Smooth muscle cell of bladder (primary cell): ENCODE data around the gene LSR. TPM values are rescaled to one million over a fixed set of nuclear protein-coding genes. Genes with fewer than 3 reads are reported as not detected.

Source experiments
- total RNA-seq: library from RNA; depleted of rRNA; stranded (reverse); fragments of >200 nt; gene quantifications from 2 replicates; pipeline ENCODE4 v1.2.3, GENCODE V29; 2014

LSR gene, protein sequence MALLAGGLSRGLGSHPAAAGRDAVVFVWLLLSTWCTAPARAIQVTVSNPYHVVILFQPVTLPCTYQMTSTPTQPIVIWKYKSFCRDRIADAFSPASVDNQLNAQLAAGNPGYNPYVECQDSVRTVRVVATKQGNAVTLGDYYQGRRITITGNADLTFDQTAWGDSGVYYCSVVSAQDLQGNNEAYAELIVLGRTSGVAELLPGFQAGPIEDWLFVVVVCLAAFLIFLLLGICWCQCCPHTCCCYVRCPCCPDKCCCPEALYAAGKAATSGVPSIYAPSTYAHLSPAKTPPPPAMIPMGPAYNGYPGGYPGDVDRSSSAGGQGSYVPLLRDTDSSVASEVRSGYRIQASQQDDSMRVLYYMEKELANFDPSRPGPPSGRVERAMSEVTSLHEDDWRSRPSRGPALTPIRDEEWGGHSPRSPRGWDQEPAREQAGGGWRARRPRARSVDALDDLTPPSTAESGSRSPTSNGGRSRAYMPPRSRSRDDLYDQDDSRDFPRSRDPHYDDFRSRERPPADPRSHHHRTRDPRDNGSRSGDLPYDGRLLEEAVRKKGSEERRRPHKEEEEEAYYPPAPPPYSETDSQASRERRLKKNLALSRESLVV
- 0.28 and 0.55 TPM in 2 replicates for total RNA-seq

DNA sequence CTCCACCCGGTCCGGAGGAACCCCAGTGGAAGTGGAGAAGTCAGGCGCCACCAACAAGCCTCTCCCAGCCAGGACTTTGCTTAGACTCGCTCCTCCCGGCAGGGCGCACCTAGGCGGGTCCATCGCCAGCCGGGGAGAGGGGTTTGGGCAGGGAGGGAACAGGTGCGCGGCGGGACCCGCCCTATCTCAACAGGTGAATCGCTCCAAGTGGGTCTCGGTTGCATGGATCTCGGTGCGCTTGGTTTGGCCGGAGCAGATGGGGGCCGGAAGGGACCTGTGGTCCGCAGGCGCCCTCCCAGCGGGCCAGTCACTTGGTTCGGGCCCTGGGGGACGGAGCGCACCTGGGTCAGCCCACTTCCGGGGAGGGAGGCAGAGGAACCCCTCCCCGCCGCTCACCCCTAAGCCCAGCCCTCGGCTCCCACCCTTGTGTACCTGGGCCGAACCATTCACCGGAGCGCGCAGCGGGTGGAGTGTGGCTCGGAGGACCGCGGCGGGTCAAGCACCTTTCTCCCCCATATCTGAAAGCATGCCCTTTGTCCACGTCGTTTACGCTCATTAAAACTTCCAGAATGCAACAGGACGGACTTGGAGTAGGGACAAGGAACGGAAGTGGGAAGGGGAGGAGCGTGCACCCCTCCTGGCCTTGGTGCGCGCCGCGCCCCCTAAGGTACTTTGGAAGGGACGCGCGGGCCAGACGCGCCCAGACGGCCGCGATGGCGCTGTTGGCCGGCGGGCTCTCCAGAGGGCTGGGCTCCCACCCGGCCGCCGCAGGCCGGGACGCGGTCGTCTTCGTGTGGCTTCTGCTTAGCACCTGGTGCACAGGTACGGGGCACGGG is at the start of gene LSR:
LSR (plus strand) TSS at position 693 of the 836 bp plus-strand sequence; CDS start at position 714, 21 bp downstream.

DNA sequence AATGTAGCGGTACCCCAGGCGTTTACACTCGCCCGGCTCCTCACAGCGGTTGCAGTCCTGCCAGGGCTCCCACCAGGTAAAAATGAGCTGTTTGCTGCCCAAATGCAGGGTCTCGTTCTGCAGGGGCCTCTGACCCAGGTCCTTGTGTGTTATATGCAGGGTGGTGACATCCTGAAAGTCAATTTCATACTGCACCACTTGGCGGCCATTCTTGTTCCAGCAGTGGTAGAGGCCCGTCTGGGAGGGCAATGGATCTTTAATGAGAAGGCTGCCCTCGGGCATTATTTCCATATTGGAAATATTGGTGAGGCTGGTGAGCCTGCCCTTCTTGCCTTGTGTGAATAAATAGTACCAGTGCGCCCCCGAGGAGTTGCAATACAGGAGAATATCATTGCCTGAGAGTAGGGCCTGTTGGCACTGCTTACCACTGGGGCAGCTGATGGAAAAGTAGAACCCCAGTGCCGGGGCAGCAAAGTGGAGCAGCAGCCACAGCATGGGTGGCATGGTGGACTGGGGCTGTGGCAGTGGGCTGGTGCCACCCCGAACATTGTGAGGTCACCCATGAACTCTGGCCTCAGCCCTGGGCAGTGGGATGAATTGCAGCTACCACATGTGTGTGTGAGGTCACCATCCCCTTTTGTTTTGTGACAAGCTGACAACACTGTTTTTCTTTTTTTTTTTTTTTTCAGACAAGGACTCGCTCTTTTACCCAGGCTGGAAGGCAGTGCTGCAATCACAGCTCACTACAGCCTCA is 20.4 kb upstream of the LSR start, which contains the start of gene FAM187B:
FAM187B (minus strand) TSS at position 563 of the 754 bp plus-strand sequence; CDS start at position 504, 59 bp downstream.

DNA sequence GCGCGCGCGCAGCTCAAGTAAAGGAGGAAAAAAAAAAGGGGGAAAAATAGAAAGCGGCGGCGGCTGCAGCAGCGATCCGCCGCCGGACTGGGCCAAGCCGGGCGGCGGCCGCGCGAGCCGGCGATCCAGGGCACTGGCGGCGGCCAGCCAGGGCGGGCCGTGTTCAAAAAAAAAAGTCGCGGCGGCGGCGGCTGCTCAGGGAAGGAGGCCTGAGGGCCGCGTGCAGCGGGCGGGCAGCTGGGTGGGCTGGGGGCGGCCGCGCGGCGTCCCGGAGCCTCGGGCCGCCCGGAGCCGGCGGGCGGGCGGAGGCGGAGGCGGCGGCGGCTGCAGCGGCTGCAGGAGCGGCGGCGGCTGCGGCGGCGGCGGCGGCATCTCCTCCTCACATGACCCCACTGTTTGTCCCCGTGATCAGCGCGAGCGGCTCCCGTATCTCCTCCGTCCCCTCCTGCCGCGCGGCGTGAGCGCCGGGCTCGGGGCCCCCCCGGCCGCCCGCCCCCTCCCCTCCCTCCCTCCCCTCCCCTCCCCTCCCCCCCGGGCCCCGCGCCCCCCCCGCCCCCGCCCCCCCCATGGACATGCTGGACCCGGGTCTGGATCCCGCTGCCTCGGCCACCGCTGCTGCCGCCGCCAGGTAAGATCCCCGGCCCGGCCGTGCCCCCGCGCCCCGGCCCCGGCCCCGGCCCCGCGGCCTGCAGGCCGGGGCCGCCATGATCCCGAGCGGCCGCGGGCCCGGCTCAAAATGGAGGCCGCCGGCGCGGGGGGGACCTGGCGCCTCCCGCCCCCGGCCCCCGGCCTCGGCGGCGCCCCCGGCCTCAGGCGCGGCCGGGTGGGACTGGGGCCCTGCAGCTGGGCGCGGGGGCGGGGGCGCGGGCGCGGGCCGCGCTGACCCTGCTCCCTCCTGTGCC is 20.0 kb downstream of the LSR start, which contains the start of gene USF2:
USF2 (plus strand) TSS at position 427 of the 902 bp plus-strand sequence; CDS start at position 567, 140 bp downstream.

DNA sequence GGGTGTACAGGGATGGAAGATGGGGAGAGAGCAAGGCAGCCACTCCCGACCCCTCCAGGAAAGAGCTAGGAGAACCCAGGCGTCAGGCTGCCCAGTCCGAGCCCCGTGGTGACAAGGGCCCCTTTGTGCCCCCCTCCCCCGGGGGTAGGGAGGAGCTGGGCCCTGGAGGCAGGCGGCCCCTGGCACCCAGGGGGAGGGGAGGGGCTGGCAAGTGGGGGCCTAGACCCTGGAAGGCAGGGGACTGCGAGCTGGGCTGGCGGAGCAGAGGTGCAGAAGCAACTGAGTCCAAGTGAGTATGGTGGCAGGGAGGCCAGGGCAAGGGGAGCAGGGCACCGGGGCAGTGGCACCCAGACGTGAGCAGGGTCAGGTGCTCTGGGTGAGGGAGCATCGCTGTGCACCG is 43.1 kb downstream of the LSR start, which contains the start of gene MAG:
MAG (plus strand) TSS at position 246 of the 400 bp plus-strand sequence. CDS start 3,248 bp downstream, outside the sequence.

Other genes with a start within 250 kb of the LSR start
- gene GRAMD1A, start 248.7 kb upstream of the LSR start, total RNA-seq: 22.7 and 24.0 TPM in 2 replicates
- gene SCN1B, start 218.5 kb upstream of the LSR start, total RNA-seq: 6.0 and 8.1 TPM in 2 replicates
- under 0.01 and 0.18 TPM in 2 replicates for gene HPN, start 207.3 kb upstream of the LSR start, total RNA-seq
- gene FXYD3, start 133.2 kb upstream of the LSR start, total RNA-seq: 0.37 TPM in 1 of 2 replicates, not detected in the other
- gene LGI4, start 113.9 kb upstream of the LSR start, total RNA-seq: 0.28 and 0.46 TPM in 2 replicates
- 2.4 and 2.6 TPM in 2 replicates for gene FXYD1, start 110.2 kb upstream of the LSR start, total RNA-seq
- gene FXYD7, start 105.7 kb upstream of the LSR start, total RNA-seq: not detected in 2 replicates
- 24.1 and 24.6 TPM in 2 replicates for gene FXYD5, start 94.3 kb upstream of the LSR start, total RNA-seq
- gene FAM187B, start 20.3 kb upstream of the LSR start, total RNA-seq: not detected in 2 replicates
- gene USF2, start 20.0 kb downstream of the LSR start, total RNA-seq: 37.0 and 55.7 TPM in 2 replicates
- under 0.01 TPM in 2 replicates for gene HAMP, start 33.5 kb downstream of the LSR start, total RNA-seq
- not detected in 2 replicates for gene MAG, start 43.2 kb downstream of the LSR start, total RNA-seq
- 0.09 and 0.14 TPM in 2 replicates for gene CD22, start 80.2 kb downstream of the LSR start, total RNA-seq
- gene FFAR1, start 98.9 kb downstream of the LSR start, total RNA-seq: not detected in 2 replicates
- 0.09 and 0.14 TPM in 2 replicates for gene FFAR3, start 109.5 kb downstream of the LSR start, total RNA-seq
- gene GPR42, start 122.1 kb downstream of the LSR start, total RNA-seq: not detected in 2 replicates
- gene FFAR2, start 199.3 kb downstream of the LSR start, total RNA-seq: not detected in 2 replicates
- not detected in 2 replicates for gene KRTDAP, start 241.5 kb downstream of the LSR start, total RNA-seq